ENCODE results near the gene PLEK. TPM values are rescaled to one million over a fixed set of nuclear protein-coding genes. Genes with fewer than 3 reads are reported as not detected.

PLEK gene
- polyA plus RNA-seq, 1 of the 3 experiments (the other 2 are of a cell fraction), result 0.02 TPM

GRCh38 chr2:68414452-68414851, 49.4 kb downstream of the PLEK start (continued):
- no peak for TF ChIP-seq MEF2A (IDR thresholded peaks at IDR 0.05; ENCODE audit: borderline replicate concordance, low read depth)
- TF ChIP-seq MXI1 (IDR thresholded peaks at IDR 0.05; ENCODE audit: low read depth, low read length), result no peak
- TF ChIP-seq NRF1 (IDR thresholded peaks at IDR 0.05; ENCODE audit: low read depth, low read length), result no peak
- TF ChIP-seq JUND (IDR thresholded peaks at IDR 0.05), result no peak
- TF ChIP-seq FOXM1 (IDR thresholded peaks at IDR 0.05; ENCODE audit: low read depth), result no peak

- TF ChIP-seq PBX3 (IDR thresholded peaks at IDR 0.05), result no peak
- TF ChIP-seq ELF1 (IDR thresholded peaks at IDR 0.05), result no peak
- TF ChIP-seq FOXJ3 (CRISPR knock-in tag; IDR thresholded peaks at IDR 0.05), result no peak
- TF ChIP-seq ZBTB33 (IDR thresholded peaks at IDR 0.05; ENCODE audit: borderline replicate concordance, low read depth), result no peak
- TF ChIP-seq EZH2phosphoT487 (IDR thresholded peaks at IDR 0.05; ENCODE audit: borderline replicate concordance, low read depth), result no peak
- no peak for TF ChIP-seq GABPA (IDR thresholded peaks at IDR 0.05; ENCODE audit: low read depth)
- TF ChIP-seq MEF2A (IDR thresholded peaks at IDR 0.05; ENCODE audit: borderline replicate concordance, low read depth), result no peak
- no peak for TF ChIP-seq REST (IDR thresholded peaks at IDR 0.05; ENCODE audit: low read depth, low read length)
- no peak for TF ChIP-seq YY1 (IDR thresholded peaks at IDR 0.05; ENCODE audit: low read depth)
- TF ChIP-seq TAF1 (IDR thresholded peaks at IDR 0.05; ENCODE audit: borderline replicate concordance, low read depth, low read length), result no peak
- no peak for TF ChIP-seq SMC3 (IDR thresholded peaks at IDR 0.05; ENCODE audit: low read depth, low read length)
- TF ChIP-seq CHD2 (IDR thresholded peaks at IDR 0.05; ENCODE audit: low read length, partially characterized antibody), result no peak
- TF ChIP-seq SIN3A (IDR thresholded peaks at IDR 0.05; ENCODE audit: borderline replicate concordance, low read depth, low read length), result no peak
- TF ChIP-seq CTCF (IDR thresholded peaks at IDR 0.05), result no peak
- no peak for TF ChIP-seq USF2 (IDR thresholded peaks at IDR 0.05; ENCODE audit: borderline replicate concordance, low read depth, low read length)
- no peak overlapping the region for H3K9ac ChIP-seq
- no peaks in the 10 kb centered on the region; the same call in 1 of the 2 replicates for H3K27me3 ChIP-seq (ENCODE audit: insufficient read depth)
- CTCF ChIA-PET, result interaction anchor here (1.3 kb wide), 1 partner anchor 27 kb away, joined by 6 read pairs; no protein-coding TSS in a partner anchor
- DNase-seq, result no peak
- 27% methylated on average over 3 of the region's 3 CpGs for WGBS (ENCODE audit: low lambda C conversion rate)
- no peaks in the 10 kb centered on the region for H4K20me1 ChIP-seq (ENCODE audit: insufficient read depth)
- no peaks in the 10 kb centered on the region for H3K9me3 ChIP-seq
- no peaks in the 10 kb centered on the region for H3F3A ChIP-seq (replicated peaks; ENCODE audit: insufficient read depth)
- no peak overlapping the region for H2AFZ ChIP-seq (ENCODE audit: low read depth)
- POLR2A ChIA-PET, result no interaction called here
- no peak overlapping the region for H3K4me2 ChIP-seq
- H3K4me3 ChIP-seq (ENCODE audit: low read depth in 2 of 2, low read length in 1 of 2), result no peak overlapping the region
- no peaks in the 10 kb centered on the region for H3K79me2 ChIP-seq (ENCODE audit: insufficient read depth)
- H3K4me1 ChIP-seq (ENCODE audit: control insufficient read depth in 1 of 2, insufficient read depth in 2 of 2, low read depth in 1 of 2, low read length in 1 of 2), result no peaks in the 10 kb centered on the region; a peak in 1 of 4 replicates
- H3K36me3 ChIP-seq (replicated peaks in 1 of 2; ENCODE audit: control insufficient read depth in 1 of 2, insufficient read depth in 2 of 2, low read length in 1 of 2), result no peaks in the 10 kb centered on the region
- H3K27ac ChIP-seq (ENCODE audit: low read depth in 2 of 2, low read length in 1 of 2), result no peak overlapping the region
- H3K9me2 ChIP-seq, result no peaks in the 10 kb centered on the region
Measured at GRCh38 chr2:68414876-68415275, 49.8 kb downstream of the PLEK start.

Measured in SK-N-SH (cell line).